ENCODE data around the gene AGTR1.

AGTR1 gene

GRCh38 chr3:148792516-148792915 is 94.8 kb downstream of the AGTR1 start:
- Histone ChIP-seq H2AFZ (no peak overlapping the region), H3K27me3 (ENCODE audit: control insufficient read depth, insufficient read depth, low read length) (no peaks in the 10 kb centered on the region), H3K27ac (no peak overlapping the region), H3K4me2 (ENCODE audit: low read length) (no peak overlapping the region), H3K79me2 (no peaks in the 10 kb centered on the region), H3K4me1 (no peaks in the 10 kb centered on the region), H3K9ac (no peak overlapping the region), H3K36me3 (ENCODE audit: control insufficient read depth, insufficient read depth, low read length) (no peaks in the 10 kb centered on the region), H3K9me3 (ENCODE audit: control insufficient read depth, low read length) (no peaks in the 10 kb centered on the region), H3K4me3 (ENCODE audit: low read depth, low read length) (no peak overlapping the region)
- TF ChIP-seq CTCF (IDR thresholded peaks at IDR 0.05): no peak
